GM23338 (cell line): ENCODE results near the gene TMEM86A.

ENCODE experiments used
- CTCF ChIP-seq, 2 experiments: fragments of 200-600 bp in 1 of 2; sonication (generic) in 1 of 2; conservative IDR thresholded peaks; 2 replicates each; pipeline versions ENCODE4 v1.5.1 to v1.6.1; 2016 to 2017; ENCODE audit warnings: antibody characterized with exemption in 2 of 2, low read depth in 2 of 2, mild to moderate bottlenecking in 2 of 2, moderate library complexity in 1 of 2
- ETS1 ChIP-seq: IDR thresholded peaks from 2 replicates; pipeline ENCODE4 v1.6.1; 2016; ENCODE audit warnings: antibody characterized with exemption
- EZH2 ChIP-seq: fragments of 200-600 bp; sonication (generic); IDR thresholded peaks from one replicate; pipeline ENCODE4 v1.8.0; 2017; ENCODE audit warnings: antibody characterized with exemption, mild to moderate bottlenecking, low read depth; ENCODE audit not compliant: unreplicated experiment
- EZH2phosphoT487 ChIP-seq: fragments of 200-600 bp; sonication (generic); IDR thresholded peaks from one replicate; pipeline ENCODE4 v1.8.1; 2018; ENCODE audit warnings: antibody characterized with exemption; ENCODE audit not compliant: unreplicated experiment
- POLR2AphosphoS5 ChIP-seq: IDR thresholded peaks from 2 replicates; pipeline ENCODE4 v1.6.1; 2016; ENCODE audit warnings: antibody characterized with exemption, low read depth
- REST ChIP-seq: IDR thresholded peaks from one replicate; pipeline ENCODE4 v1.6.1; 2018; ENCODE audit warnings: antibody characterized with exemption; ENCODE audit not compliant: unreplicated experiment

GRCh38 chr11:18650353-18650752 lies 48.2 kb upstream of the TMEM86A start:
- no peak for TF ChIP-seq EZH2phosphoT487
- no peak for TF ChIP-seq CTCF (conservative IDR thresholded peaks at IDR 0.05; ENCODE audit: low read depth in 2 of 2)
- TF ChIP-seq POLR2AphosphoS5: no peak
- no peak for TF ChIP-seq EZH2
- no peak for TF ChIP-seq REST
- TF ChIP-seq ETS1: no peak
